Stimulated activated memory B cell treated with anti-CD40 and anti-IgM and Interleukin-4, amounts not matched to agents 10 μg/mL and 1 μg/mL and 100 μg/mL, for 72 hours (primary cell): ENCODE results near the gene TUB.

ENCODE experiments used
- ATAC-seq: fragments of 150-1000 bp; cut with Tn5 transposase; 2 replicates; pipeline ENCODE4 v1.10.0; 2021
- H3K27ac Mint-ChIP-seq: one replicate; pipeline ENCODE4 v1.8.0; 2022; ENCODE audit warnings: mild to moderate bottlenecking, mixed read lengths
- H3K27me3 Mint-ChIP-seq: one replicate; pipeline ENCODE4 v1.8.0; 2022; ENCODE audit warnings: mixed read lengths
- H3K36me3 Mint-ChIP-seq: one replicate; pipeline ENCODE4 v1.8.0; 2022; ENCODE audit warnings: mixed read lengths
- H3K4me1 Mint-ChIP-seq: one replicate; pipeline ENCODE4 v1.8.0; 2022; ENCODE audit warnings: mixed read lengths
- H3K4me3 Mint-ChIP-seq: one replicate; pipeline ENCODE4 v1.8.0; 2022; ENCODE audit warnings: mild to moderate bottlenecking, moderate library complexity, mixed read lengths
- H3K9me3 Mint-ChIP-seq: one replicate; pipeline ENCODE4 v1.8.0; 2022; ENCODE audit warnings: mixed read lengths

Gene TUB

DNA sequence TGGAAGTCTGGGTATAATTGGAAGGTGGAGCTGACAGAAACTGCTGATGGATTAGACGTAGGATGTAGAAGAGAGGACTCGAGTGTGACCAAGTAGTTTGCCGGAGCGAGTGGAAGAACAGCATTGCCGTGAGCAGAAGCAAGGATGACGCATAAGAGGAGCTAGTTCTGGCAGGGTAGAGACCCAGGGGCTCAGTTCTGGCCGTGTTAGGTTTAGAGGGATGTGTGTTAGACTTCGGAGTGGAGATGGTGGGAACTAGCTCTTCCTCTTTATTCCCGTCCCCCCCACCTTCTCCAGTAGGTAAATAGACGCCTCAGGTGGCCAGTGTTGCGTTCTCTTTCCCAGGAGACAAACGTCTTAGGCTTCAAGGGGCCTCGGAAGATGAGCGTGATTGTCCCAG, 19.1 kb downstream of the TUB start:
- peaks cover 10% of the 10 kb centered on the region for H3K4me1 Mint-ChIP-seq

DNA sequence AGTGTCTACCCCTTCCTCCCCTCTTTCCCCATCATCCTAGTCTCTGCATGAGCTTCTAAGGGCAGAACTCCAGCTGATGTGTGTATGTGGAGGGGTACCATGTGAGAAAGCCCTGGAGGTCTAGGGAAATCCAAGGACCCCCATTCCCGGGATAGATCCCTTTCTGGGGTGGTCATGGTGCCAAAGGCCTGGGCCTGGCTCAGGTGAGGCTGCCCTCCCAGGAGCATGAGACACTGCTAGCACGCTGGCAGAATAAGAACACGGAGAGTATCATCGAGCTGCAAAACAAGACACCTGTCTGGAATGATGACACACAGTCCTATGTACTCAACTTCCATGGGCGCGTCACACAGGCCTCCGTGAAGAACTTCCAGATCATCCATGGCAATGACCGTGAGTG, 19.6 kb downstream of the TUB start:
- ATAC-seq, result no peak
- no peaks in the 10 kb centered on the region for H3K9me3 Mint-ChIP-seq
- no peak overlapping the region for H3K27ac Mint-ChIP-seq
- no peak overlapping the region for H3K4me3 Mint-ChIP-seq
- peaks cover 6% of the 10 kb centered on the region for H3K36me3 Mint-ChIP-seq
- H3K27me3 Mint-ChIP-seq, result no peaks in the 10 kb centered on the region
- H3K4me1 Mint-ChIP-seq, result peaks cover 5% of the 10 kb centered on the region

More for the DNA sequence above, 19.1 kb downstream of the TUB start:
- no peak overlapping the region for H3K4me3 Mint-ChIP-seq
- H3K27me3 Mint-ChIP-seq, result no peaks in the 10 kb centered on the region
- no peaks in the 10 kb centered on the region for H3K9me3 Mint-ChIP-seq
- H3K27ac Mint-ChIP-seq, result no peak overlapping the region
- no peak for ATAC-seq
- H3K36me3 Mint-ChIP-seq, result peaks cover 4% of the 10 kb centered on the region

DNA sequence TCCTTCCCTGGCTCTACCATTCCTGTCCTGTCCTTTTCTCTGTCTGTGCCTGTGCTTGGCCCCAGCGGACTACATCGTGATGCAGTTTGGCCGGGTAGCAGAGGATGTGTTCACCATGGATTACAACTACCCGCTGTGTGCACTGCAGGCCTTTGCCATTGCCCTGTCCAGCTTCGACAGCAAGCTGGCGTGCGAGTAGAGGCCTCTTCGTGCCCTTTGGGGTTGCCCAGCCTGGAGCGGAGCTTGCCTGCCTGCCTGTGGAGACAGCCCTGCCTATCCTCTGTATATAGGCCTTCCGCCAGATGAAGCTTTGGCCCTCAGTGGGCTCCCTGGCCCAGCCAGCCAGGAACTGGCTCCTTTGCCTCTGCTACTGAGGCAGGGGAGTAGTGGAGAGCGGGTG, 20.4 kb downstream of the TUB start:
- Mint-ChIP-seq H3K9me3 (no peaks in the 10 kb centered on the region), H3K4me3 (no peak overlapping the region), H3K27ac (no peak overlapping the region), H3K36me3 (peaks cover 15% of the 10 kb centered on the region), H3K4me1 (peaks cover 5% of the 10 kb centered on the region), H3K27me3 (no peaks in the 10 kb centered on the region)
- ATAC-seq, result no peak

DNA sequence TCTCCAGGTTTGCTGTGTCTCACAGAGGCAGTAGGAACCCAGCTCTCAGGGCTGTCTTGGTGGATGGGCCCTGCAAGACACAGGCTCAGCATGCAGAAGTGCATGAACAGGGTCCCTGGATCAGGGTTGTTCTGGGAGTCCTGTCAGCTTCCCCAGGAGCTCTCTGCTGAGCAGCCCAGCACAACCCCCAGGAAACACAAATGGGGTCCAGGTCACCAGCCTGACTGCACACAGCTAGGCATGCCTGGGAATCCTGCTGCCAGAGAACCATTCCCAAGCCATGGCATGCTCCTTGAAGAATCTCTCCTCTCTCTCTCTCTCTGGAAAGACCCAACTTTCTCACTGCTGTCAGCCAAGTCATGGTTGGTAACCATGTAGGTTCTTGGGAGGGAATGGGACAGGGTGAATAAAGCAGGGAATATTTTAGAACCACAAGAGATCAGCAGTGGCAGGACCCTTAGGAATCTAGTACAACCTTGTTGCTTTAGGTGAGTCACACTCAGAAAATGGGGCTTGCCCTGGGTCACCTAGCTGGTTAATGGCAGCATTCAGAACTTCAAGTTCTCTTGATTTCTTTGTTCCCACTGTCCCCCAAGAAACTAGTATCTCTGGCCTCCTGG, 21.4 kb downstream of the TUB start:
- H3K4me1 Mint-ChIP-seq, result peaks cover 5% of the 10 kb centered on the region
- no peak overlapping the region for H3K27ac Mint-ChIP-seq
- no peaks in the 10 kb centered on the region for H3K9me3 Mint-ChIP-seq

DNA sequence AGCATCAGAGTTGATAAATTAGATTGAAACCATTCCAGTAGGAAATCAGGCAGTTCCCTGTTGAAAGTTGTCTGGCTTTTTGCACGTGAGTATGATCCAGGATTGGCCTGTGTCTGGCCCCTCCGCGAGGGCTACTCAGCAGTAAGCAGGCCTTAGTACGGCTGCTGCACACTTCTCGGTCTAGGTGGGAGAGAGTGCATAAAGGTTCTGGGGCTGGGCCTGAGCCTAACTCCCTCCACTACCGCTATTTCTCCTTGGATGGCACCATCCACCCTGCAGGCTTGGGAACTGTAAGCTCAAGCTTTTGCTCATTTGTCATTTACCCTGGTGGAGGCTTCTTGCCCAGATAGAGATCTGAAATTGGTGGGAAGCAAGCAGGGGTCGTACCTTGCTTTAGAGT, 22.0 kb downstream of the TUB start:
- Mint-ChIP-seq H3K36me3 (peaks cover 24% of the 10 kb centered on the region), H3K4me3 (no peak overlapping the region), H3K4me1 (peaks cover 5% of the 10 kb centered on the region), H3K27ac (no peak overlapping the region), H3K9me3 (no peaks in the 10 kb centered on the region), H3K27me3 (no peaks in the 10 kb centered on the region)
- ATAC-seq, result no peak

More for the DNA sequence above, 21.4 kb downstream of the TUB start:
- H3K4me3 Mint-ChIP-seq, result no peak overlapping the region
- H3K27me3 Mint-ChIP-seq, result no peaks in the 10 kb centered on the region
- ATAC-seq, result no peak
- H3K36me3 Mint-ChIP-seq, result peaks cover 18% of the 10 kb centered on the region

DNA sequence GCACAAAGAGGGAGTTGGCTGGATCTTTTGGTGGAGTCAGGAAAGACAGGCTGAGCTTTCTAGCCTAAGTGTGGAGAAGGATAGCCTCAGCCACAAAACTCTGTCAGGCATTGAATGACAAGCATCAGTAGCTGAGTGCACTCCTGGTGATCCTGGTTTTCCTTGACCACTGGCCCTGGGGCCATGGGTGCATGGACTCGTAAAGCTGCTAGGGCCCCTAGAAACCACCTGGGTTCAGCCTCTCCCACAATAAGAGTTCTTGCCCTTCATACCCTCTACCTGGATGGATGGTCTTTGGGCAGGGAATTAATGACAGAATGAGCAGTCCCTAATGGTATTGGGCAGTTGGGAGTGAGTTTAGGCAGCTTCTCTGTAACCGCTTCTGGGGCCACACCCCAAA, 22.9 kb downstream of the TUB start:
- ATAC-seq, result no peak
- no peaks in the 10 kb centered on the region for H3K27me3 Mint-ChIP-seq
- no peak overlapping the region for H3K27ac Mint-ChIP-seq
- no peaks in the 10 kb centered on the region for H3K9me3 Mint-ChIP-seq
- no peak overlapping the region for H3K4me3 Mint-ChIP-seq
- peaks cover 5% of the 10 kb centered on the region for H3K4me1 Mint-ChIP-seq
- H3K36me3 Mint-ChIP-seq, result peaks cover 29% of the 10 kb centered on the region

DNA sequence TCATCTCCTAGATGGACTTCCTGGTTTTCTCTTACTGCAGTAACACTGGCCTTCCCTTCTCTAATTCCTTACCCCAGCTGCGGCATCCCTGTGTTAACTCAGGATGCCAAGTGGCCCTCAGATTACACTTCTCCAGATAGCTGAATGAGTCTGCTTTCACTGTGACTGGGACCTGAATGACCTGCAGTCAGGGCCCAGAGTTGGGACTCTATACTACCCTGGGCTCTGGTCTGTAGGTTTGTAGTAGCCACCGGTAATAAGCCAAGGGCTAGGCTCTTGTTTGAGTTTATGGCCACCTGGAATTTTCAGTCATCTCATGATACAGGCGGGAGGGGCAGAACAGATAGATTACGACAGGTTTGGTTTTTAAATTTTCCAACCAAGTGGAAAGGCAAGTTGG, 24.1 kb downstream of the TUB start:
- Mint-ChIP-seq H3K4me1 (no peaks in the 10 kb centered on the region), H3K27me3 (no peaks in the 10 kb centered on the region), H3K27ac (no peak overlapping the region), H3K36me3 (peaks cover 39% of the 10 kb centered on the region), H3K4me3 (no peak overlapping the region), H3K9me3 (no peaks in the 10 kb centered on the region)
- ATAC-seq, result no peak

DNA sequence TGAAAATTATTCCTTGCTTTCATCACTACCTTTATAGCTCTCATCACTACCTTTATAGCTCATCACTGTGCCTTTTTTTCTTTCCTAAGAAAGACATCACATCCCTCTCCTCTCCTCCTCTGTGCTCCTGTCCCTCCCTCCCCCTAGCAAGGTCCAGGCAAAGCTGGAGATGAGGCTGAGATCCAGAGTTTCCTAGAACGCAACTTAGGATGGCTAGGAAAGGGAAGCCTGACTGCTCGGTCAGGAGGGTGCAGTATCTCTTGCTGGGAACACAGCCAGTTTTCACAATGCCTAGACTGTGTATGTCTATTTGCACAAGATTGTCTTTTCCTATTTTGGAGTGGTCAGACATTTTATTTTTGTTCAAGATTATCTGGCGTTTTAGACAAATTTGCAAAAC, 24.7 kb downstream of the TUB start:
- Mint-ChIP-seq H3K36me3 (peaks cover 44% of the 10 kb centered on the region), H3K27ac (no peak overlapping the region), H3K4me3 (no peak overlapping the region), H3K27me3 (no peaks in the 10 kb centered on the region), H3K4me1 (no peaks in the 10 kb centered on the region), H3K9me3 (no peaks in the 10 kb centered on the region)
- no peak for ATAC-seq

DNA sequence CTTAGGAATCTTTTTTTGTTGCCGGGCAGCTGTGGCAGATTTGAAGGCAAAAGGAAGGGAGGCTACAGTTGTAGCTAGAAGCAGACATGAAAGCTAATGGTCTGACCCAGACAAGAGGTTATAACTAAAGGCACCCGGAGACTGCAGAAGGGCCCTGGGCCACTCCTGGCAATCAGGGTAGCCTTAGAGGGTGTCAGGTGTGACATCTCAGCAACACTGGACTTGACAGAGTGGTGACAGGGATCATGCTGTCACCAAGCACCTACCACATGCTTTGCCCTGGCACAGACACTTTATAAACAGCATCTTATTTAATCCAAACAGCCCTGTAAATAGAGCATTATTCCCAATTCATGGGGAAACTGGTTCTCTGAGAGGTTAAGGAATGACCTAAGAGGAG, 25.7 kb downstream of the TUB start:
- Mint-ChIP-seq H3K4me3 (no peak overlapping the region), H3K9me3 (no peaks in the 10 kb centered on the region), H3K4me1 (no peaks in the 10 kb centered on the region), H3K36me3 (peaks cover 54% of the 10 kb centered on the region), H3K27me3 (no peaks in the 10 kb centered on the region), H3K27ac (no peak overlapping the region)
- no peak for ATAC-seq

DNA sequence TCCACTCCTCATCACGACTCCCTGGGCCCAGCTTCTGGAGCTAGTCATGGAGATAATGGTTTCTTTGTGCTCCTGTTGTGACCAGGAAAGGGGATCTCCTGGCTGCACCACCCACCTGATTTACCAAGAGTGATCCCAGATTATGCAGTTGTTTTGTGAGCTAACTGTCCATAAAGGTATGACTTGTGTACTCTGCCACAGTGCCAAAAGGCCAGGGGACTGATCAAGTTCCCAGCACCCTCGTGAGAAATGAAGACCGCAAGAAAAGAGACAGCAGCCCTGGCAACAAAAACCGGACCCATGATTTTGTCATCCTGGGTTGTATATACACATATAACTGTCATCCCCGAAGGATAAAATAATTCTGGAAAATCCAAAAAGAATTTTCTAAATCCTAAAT, 26.6 kb downstream of the TUB start:
- Mint-ChIP-seq H3K36me3 (peaks cover 54% of the 10 kb centered on the region), H3K4me1 (no peaks in the 10 kb centered on the region), H3K9me3 (no peaks in the 10 kb centered on the region), H3K4me3 (no peak overlapping the region), H3K27me3 (no peaks in the 10 kb centered on the region), H3K27ac (peak overlapping the region; percentile 28)
- no peak for ATAC-seq

DNA sequence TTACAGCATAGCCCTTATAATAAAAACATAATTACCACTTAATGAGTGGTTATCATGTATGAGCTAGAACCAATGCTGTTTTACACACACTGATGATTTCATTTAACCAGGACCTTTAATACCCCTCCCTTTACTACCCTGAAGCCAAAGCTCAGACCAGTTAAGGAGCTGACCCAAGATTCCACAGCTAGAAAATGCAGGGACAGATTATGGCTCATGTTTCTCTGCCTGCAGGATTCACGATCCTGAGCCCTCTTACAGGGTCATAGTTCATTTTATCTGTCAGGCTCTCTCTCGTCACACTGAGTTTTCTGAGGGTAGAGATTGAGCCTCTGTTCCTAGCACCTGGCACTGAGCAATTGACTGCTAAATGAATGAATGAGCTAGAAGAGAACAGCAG, 27.4 kb downstream of the TUB start:
- no peak overlapping the region for H3K4me3 Mint-ChIP-seq
- H3K27ac Mint-ChIP-seq, result peak overlapping the region; percentile 28
- H3K36me3 Mint-ChIP-seq, result peaks cover 54% of the 10 kb centered on the region
- H3K4me1 Mint-ChIP-seq, result no peaks in the 10 kb centered on the region
- no peaks in the 10 kb centered on the region for H3K9me3 Mint-ChIP-seq
- no peak for ATAC-seq
- H3K27me3 Mint-ChIP-seq, result no peaks in the 10 kb centered on the region

DNA sequence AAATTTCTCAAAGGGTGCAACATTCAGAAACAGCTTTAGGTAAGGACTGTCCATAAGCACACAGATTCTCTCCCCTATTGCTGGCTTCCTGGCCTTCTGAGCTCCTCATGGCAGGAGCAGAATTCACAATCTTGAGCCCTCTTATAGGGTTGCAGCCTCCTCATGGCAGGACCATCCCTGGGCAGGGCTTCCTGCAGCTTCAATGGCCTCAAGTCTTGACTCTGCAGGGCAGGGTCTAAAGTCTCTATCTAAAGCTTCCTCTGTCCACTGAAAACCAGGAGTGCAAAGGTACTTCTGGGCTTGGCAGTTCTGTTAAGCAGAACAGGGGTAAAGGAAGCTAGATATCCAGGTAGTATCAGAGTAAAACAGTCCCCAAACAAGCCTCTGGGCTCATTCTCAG, 28.7 kb downstream of the TUB start:
- no peak overlapping the region for H3K4me3 Mint-ChIP-seq
- H3K36me3 Mint-ChIP-seq, result peaks cover 66% of the 10 kb centered on the region
- no peak overlapping the region for H3K27ac Mint-ChIP-seq
- peaks cover 3% of the 10 kb centered on the region for H3K9me3 Mint-ChIP-seq
- H3K4me1 Mint-ChIP-seq, result no peaks in the 10 kb centered on the region
- no peaks in the 10 kb centered on the region for H3K27me3 Mint-ChIP-seq
- no peak for ATAC-seq

DNA sequence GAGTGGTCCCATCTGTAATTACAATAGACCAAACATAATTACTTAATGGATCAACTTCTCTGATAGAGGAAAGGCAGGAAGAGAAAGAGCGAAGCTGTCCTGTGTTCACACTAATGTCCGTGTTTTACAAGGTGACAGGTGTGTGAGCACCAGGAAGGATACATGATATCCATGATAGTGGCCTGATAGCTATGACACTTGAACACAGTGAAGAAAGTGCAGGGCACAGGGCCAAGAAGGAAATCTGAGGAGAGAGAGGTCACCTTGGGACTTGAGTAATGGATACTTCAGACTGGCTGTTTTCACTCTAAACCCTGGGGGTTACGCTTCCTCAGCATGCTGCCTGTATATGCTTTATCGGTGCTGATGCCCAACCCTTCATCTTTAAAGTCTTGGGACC, 29.4 kb downstream of the TUB start:
- Mint-ChIP-seq H3K9me3 (peaks cover 8% of the 10 kb centered on the region), H3K27ac (no peak overlapping the region), H3K36me3 (peaks cover 67% of the 10 kb centered on the region), H3K4me1 (no peaks in the 10 kb centered on the region), H3K4me3 (no peak overlapping the region), H3K27me3 (no peaks in the 10 kb centered on the region)
- ATAC-seq, result no peak

DNA sequence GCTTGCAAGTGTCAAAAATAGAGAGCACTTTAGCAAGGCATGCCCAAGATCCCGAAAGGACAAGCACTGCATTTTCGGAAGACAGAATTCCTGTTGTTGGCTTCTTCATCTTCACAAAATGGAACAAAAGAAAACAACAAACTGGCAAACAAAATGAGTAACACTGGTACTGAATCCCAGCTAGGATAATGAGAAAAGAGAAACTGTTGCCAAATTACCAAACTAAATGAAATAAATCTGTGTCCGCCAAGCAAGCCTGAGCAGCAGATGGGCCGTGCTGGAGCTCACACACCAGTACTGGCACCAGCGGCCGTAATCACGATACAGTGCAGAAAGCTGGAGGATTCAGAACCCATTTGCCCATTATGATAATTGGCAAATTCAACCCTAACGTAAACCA, 30.6 kb downstream of the TUB start:
- H3K36me3 Mint-ChIP-seq, result peaks cover 69% of the 10 kb centered on the region
- no peak overlapping the region for H3K27ac Mint-ChIP-seq
- peaks cover 8% of the 10 kb centered on the region for H3K9me3 Mint-ChIP-seq
- H3K4me3 Mint-ChIP-seq, result no peak overlapping the region
- H3K27me3 Mint-ChIP-seq, result no peaks in the 10 kb centered on the region
- ATAC-seq, result no peak
- H3K4me1 Mint-ChIP-seq, result no peaks in the 10 kb centered on the region

DNA sequence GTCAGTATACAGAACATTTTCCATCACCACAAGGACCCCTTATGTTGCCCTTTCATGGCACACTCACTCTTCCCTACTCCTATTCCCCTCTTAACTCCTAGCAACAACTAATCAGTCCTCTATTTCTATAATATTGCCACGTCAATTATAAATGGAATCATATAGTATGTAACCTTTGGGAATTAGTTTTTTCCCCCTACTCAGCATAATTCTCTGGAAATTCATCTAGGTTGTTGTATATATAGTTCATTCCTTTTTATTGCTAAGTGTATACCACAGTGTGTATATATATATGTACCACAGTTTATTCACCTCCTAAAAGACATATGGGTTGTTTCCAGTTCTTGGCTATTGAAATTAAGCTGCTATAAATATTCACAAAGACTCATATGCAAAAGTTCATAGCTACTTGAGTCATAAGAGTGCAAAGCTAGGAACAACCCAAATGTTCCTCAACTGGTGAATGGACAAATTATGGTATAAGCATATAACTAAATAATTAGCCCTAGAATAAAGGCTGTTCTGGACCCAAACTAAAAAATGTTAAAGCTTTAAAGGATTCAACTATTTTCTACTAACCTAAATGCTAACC, 41.3 kb downstream of the TUB start:
- peaks cover 71% of the 10 kb centered on the region for H3K36me3 Mint-ChIP-seq
- H3K27me3 Mint-ChIP-seq, result no peaks in the 10 kb centered on the region
- peaks cover 3% of the 10 kb centered on the region for H3K9me3 Mint-ChIP-seq
- no peaks in the 10 kb centered on the region for H3K4me1 Mint-ChIP-seq
- ATAC-seq, result no peak
- no peak overlapping the region for H3K27ac Mint-ChIP-seq
- no peak overlapping the region for H3K4me3 Mint-ChIP-seq

DNA sequence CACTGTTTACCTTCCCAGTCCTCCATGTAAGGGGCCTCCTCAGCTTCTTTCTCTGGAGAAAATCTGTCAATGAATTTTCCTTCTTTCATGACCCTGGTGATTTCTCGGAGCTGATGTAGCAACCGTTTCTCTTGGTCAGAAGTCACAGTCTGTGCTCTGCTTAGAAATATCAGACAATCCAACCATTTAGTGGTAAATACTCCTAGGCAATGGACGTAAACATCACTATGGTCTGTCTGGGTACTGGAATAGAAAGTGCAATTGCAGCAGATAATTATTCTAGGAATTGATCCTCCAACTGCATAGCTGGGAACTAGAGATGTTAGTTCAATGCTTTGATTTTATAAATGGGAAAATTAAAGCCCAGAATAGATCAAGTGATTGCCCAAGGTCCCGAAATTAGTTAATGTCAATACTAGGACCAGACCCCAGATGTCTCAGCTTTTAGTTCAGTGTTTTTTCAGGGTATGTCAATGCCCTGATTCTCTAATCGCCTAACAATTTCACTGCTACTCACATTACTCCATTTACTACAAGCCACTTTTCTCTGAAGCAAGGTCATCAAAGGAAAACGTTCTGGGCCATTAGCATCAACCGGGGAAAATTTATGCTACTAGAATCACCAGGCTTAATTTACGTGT, 45.8 kb downstream of the TUB start:
- Mint-ChIP-seq H3K27ac (no peak overlapping the region), H3K4me3 (no peak overlapping the region), H3K4me1 (peaks cover 4% of the 10 kb centered on the region), H3K36me3 (peaks cover 71% of the 10 kb centered on the region), H3K9me3 (no peaks in the 10 kb centered on the region), H3K27me3 (no peaks in the 10 kb centered on the region)
- no peak for ATAC-seq
